HG02678 (cell line): ENCODE measurements around the gene NGEF.
"Not testable (repeated sequence)": the region's sequence is repeated elsewhere in the genome, so short reads cannot be mapped to it uniquely, and the experiment has no call there.

Source experiments
- ATAC-seq: cut with Tn5 transposase; IDR thresholded peaks from one replicate; pipeline ENCODE4 v1.9.1; 2021; ENCODE audit warnings: mild to moderate bottlenecking, moderate library complexity; ENCODE audit not compliant: unreplicated experiment

Gene NGEF

DNA sequence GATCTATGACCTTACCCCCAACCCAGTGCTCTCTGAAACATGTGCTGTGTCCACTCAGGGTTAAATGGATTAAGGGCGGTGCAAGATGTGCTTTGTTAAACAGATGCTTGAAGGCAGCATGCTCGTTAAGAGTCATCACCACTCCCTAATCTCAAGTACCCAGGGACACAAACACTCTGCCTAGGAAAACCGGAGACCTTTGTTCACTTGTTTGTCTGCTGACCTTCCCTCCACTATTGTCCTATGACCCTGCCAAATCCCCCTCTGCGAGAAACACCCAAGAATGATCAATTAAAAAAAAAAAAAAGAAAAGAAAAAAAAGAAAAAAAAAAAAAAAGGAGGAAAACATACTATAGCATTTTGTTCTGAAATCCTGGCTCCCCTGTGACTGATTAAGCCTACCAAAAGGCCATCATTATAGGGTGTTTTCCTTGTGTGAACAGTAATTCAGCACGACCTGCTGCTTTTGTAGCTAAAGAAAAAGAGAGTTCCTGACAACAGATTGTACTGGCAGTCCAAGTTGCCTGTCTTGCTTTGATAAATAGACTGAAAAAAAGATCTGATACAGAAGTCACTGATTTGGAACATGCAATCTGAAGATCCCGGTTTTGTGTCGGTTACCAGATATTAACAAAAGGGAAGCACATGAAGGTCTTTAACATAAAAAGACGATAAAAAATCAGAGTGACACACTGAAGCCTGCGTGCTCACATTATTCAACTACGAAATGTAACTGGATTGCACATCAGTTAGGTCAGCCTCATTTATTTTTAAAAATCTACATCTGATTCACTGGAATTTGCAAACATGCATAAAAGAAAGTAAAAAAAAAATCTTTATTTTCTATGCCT is 106.0 kb downstream of the NGEF start:
- ATAC-seq, result not testable (repeated sequence)

DNA sequence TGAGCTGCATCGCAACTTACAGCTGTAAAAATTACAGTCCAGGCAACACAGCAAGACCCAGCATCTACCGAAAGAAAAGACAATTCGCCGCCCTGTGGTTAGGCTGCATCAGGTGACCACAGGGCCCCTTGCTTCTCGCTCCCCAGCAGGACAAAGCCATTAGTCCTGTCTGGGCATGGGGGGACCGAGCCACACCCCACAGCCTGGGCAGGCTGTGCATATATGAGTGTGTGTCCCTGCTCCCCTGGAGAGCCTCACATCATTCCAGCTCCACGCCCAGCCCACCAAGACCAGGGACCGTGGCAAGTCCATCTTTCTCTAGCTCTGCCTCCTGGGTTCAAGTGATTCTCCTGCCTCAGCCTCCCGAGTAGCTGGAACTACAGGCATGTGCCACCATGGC is 109.1 kb downstream of the NGEF start:
- ATAC-seq, result no peak

DNA sequence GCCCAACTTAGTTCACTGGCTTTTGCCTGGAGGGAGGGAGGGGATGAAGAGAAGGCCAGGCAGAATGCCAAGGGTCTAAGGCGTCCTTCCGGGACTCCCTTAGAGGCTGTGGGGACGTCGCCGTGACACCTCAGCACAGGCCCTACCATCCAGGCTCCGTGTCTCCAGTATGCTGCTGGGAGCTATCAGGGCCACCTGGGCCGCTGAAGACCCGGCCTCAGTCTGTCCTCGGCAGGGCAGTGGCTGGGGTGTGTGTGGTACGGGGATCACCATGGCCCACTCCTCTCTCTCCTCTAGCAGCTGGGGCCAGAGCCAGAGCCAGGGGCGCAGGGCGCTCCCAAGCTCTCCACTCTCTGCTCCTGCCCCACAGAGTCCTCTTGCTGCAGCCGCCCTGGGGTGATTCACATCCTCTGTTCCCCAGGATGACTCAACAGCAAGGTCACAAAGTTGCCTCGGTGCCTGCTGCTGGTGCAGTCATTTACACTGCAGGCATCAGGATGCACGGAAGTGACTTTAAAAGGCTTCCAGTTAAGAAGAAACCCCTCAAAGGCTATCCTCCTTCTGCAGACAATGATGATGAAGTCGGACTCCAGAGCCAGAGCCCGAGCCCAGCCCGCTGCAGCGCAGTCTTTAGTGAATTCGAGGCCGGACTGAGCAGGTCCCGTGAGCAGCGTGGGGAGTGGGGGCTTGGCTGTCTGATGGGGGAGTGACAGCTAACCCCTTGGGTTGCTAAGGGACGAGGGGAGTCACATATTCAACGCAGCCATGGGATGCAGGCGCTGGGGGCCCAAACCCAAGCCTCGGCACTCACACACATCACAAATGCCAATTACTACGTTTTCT is 111.1 kb downstream of the NGEF start:
- ATAC-seq, result no peak

DNA sequence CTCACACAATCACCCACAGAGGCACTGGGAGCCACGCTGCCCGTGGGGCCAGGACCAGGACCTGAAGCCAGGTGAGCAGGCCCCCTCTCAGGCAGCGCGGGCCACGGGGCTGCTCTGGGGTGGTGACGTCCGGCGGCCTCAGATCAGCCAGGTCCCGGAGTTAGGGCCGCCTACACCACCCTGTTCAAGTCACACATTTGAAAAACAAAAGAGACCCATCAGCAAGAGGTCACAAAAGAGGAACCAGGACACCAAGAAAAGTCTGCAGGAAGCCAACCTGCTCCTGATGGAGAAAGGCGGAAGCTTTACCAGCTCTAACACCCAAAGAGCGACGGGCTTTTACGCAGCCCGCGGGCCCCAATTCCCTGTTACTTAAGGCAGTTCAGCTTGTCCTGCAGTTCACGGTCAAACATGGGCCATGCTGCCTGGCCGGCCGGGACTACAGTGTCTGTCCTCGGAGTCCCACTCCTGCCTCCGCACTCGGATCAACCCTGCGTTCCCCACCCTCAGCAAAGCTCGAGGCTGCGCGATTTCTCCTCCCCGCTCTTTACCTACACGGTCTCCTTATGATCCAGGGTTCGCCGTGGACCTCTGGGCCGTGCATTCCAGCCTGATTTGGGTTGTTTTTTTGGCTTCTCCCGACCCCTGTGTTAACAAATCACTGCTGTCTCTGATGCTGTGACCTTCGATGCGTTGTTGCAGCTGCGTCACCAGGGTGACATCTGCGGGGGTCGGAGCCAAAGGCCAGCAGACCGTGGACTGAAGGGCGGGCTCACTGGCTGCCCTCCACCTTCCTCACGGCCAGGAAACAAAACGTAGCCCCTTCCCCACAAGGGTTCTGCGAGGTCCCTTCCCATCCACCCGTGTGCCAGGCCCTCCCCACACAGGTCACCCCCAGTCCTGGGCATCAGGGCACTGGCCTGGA is 112.0 kb downstream of the NGEF start:
- ATAC-seq, result no peak

DNA sequence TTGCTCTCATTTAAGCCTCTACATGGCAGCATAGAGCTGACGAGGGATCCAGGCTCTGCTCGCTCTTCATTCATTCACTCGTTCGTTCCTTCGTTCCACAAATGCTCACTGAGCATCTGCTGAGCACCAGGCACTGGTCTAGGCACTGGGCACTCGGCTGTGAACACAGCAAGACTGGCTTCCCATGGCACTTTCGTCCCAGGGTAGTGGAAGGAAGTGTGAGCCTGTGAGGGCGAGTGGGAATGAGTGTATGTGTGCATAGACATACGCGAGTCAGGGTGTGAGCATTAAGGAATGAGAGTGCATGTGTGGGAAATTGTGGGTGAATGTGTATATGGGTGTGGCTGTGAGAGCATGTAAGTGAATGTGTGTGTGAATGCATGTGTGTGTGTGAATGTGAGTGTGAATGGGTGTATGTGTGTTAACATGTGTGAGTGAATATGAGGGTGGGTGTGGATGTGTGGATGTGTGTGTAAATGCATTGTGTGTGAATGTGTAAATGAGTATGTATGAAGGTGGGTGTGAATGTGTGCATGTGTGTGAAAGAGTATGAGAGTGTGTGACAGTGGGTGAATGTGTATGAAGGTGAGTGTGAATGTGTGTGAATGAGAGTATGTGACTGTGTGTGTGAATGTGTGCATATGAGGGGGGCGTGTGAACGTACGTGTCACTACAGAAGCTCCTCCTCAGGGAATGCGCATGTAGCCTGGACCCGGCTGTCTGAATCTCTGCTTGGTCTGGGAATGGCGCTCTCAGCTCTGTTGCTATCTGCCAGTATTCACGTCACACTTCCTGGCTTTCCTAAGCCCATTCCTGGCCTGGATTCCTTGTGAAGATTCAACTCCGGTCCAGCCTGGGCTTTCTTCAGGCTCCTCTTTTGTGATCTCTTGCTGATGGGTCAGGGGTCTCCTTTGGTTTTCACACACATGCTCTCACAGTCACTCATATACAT is 114.2 kb downstream of the NGEF start:
- no peak for ATAC-seq

DNA sequence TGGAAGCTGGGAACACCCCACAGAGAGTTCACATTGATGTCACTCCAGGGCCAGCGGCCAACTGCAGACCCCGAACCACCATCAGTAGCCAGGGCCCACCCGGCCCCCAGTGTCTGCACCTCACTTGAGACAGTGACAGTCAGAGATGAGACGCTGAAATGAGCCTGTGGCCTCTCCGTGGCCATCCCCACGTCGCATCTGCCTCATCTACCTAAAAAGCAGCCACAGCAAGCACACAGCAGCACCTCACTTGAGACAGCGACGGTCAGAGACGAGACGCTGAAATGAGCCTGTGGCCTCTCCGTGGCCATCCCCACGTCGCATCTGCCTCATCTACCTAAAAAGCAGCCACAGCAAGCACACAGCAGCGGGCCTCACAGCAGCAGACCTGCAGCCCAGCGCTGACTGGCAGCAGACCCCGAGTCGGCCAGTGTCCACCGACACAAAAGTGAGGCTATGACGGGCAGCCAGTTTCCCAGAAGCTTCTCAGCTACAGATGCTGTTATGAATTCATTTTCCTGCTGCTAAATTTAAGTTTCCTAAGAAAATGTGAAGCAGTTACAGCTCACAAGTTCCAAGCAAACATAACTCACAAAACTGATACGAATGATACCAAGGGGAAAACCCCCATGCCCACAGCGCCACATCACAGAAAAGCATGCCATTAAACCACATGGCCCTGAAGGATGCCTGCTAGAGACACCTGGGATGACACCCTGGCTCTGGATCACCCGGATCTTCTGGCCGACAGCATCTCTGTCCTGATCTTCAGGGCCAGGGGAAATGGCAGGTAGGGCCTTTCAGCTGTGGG is 115.3 kb downstream of the NGEF start:
- ATAC-seq, result no peak

DNA sequence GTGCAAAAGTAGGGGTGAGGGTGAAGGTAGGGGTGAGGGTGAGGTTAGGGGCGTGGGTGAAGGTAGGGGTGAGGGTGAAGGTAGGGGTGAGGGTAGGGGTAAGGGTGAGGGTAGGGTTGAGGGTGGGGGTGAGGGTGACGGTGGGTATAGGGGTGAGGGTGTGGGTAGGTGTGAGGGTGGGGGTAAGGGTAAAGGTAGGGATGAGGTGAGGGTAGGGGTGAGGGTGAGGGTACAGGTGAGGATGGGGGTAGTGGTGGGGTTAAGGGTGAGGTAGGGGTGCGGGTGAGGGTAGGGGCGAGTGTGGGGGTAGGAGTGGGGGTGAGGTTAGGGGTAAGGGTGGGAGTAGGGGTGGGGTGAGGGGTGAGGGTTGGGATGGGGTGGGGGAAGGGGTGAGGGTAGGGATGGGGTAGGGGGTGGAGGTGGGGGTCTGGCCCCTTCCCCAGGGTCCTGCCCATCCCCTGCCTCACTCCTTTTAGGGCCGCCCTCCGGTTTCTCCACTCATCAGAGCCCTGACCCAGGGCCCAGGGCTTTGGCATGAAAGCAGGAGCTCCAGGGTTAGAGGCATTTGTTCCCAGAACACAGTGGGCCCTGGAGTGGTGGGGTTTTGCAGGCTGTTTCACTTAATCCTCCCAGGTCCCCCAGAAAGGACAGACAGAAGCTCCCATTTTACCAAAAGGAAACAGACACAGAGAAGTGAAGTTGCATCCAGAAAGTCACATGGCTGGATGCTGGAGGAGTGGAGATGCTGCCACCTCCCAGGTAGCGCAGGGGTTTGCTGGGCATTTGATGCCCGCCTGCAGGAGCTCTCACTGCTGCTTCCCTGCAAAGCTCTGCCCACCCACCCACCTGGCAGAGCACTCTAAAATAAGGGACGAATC is 116.1 kb downstream of the NGEF start:
- no peak for ATAC-seq

DNA sequence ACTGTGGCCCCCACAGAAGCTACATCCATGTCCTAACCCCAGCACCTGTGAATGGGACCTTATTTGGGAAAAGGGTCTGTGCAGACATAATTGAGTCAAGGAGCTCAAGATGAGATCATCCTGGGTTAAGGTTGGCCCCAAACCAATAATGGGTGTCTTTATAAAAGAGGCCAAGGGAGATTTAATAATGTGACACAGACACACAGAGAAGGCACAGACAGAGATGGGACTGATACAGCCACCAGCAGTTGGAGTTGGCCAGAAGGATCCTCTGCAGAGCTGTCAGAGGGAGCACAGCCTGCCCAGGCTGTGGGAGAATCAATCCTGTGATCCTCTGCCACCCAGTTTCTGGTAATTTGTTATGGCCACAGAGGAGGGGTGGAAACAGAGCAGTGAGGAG is 116.9 kb downstream of the NGEF start:
- ATAC-seq, result no peak

DNA sequence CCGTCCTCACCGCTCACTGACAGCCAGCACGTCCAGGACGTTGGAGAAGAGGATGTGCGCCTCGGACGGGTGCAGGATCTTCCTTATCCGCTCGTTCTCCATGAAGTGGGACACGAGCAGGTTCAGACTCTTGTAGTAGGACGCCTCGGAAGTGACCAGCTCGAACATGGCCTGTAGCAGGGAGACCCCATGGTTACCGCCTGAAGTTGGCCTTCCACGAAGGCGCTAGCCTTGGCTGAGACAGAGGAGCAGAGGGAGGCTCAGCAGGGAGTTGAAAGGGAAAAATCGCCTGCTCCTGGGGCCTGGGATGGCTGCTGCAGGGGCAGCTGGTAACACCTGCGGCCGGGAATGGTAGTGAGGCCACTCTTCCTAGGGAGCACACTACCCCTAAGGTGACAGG is 118.3 kb downstream of the NGEF start:
- no peak for ATAC-seq

DNA sequence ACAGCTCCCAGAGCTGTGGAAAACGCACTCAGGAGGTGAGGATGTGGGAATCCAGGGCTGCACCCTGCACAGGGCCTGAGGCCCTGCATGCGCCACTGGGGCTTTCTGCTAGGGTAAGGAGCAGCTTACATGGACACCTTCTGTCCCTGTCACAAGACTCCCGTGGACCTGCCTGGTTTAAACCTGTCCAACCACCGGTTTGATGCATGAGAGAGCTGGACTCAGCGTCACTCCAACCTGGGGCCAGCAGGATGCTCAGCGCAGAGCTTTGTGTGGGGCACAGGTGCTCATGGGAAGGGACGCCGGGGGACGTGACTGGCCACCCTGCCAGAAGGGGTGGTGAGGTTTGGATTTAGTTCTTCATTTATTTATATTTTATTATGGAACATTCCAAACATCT is 118.8 kb downstream of the NGEF start:
- ATAC-seq, result no peak

DNA sequence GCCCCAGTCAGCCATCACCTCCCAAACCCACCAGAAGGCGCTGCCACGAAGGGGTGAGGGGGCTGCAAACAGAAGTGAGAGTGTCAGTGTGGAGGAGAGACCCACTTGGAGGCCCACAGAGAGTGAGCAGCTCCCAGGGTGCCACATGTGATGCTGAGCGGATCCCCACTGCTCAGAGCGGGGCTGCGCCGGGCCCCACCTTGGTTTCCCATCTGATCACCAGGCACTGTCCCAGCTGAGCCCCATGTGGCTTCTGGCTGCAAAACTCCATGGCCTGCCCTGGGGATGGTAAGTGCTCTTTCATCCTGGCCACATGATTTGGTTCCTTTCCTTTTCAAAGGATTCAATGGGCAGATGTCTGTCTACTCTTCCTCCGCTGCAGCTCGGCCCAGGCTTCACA is 119.2 kb downstream of the NGEF start:
- ATAC-seq, result no peak

DNA sequence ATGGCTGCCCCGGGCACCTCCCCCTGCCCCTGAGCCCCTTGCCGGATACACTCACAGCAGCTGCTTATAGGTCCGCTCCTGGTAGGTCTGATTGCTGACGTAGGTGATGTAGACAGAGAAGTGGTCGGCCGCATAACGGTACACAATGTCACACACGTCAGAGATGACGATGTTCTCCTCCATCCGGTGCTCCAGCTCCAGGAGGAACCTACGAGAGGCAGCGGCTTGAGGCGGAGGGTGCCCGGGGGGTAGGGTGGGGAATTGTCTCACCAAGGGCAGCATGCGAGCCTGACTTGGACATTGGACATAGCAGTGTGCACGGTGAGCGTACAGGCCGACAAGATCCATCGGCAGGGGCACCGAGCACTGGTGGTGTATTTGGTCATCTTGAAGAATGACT is 120.2 kb downstream of the NGEF start:
- ATAC-seq, result no peak

DNA sequence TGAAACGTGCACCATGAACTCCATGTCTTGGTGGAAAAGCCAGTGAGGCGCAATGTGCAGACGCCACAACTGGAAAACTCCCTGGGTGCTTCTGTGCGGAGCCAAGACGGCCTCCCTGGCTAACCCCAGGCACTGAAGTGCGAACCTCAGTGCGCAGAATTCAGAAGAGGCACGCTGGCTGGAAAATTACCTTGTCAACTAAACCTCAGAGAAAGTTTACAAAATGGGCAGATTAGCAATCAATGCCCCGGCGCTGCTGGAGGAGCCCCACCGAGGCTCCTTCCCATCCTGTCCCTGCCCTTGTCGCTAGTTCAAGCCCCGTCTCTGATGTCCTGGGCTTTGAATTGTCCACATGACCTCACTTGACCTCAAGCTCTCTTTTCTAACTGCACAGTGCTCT is 120.8 kb downstream of the NGEF start:
- ATAC-seq, result no peak

DNA sequence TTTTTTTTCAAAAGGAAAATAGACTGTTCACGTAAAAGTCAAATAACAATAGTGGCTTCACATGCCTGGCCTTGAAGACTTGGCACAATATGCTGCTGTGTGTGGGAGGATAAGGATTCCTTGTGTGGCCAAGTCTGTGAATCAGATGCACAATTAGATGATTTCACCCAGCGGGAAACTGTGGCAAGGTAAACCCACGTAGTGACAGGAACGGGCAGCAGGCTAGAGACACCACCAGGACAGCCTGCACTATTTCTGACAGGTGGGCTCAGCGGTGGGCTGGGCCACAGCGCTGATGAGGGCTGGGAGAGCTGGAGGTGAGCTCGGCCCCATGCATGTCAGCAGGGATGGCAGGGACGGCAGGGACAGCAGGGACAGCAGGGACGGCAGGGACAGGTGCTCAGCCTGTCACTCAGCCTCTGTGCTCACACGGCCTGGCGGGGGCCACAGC is 121.4 kb downstream of the NGEF start:
- ATAC-seq, result no peak

DNA sequence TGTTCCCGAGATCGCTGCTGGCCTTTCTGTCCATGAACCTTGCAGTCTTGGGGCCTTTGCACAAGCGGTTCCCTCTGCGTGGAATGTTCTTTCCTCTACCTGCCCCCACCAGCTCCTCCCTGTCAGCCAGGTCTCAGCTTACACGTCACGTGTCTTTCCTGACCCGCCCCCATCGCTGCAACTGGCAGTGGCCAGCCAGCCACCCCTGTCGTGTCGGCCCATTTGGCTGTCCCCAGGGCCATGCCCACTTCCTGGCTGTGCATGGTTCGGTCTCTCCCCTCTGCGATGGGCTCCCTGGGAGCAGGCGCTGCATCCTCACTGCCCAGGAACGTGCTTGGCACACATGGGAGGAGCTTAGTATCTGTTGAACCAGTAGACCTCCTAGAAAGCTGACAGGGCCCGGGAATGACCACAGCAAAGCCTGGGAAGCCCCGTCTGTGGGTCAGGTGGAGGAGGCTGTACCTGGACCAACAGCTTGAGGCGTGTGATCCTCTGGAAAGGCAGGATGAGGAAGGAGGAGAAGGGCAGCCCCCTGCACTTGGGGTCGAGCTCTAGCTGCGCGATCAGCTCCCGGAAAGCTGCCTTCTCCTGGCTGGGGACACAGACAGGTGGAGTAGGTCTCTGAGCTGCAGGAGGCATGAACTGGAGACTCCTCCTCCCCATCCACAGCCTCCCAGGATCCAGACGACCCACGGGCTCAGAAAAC is 122.0 kb downstream of the NGEF start:
- no peak for ATAC-seq

DNA sequence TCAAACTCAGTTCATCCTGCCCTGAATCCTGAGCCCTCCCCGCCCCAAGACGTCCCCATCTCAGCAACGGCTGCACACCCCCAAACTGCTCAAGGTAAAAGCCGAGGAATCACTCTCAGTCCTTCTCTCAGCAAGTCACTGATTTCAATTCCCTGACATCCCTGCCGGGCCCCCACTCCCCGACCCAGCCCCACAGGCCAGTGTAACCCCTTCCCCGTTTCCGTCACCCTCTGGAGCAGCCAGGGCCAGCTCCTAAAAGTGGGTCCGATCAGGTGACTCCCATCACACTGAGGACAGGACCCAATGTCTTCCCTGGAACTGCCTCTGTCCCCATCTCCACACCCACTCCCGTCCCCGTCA is 122.5 kb downstream of the NGEF start:
- no peak for ATAC-seq

DNA sequence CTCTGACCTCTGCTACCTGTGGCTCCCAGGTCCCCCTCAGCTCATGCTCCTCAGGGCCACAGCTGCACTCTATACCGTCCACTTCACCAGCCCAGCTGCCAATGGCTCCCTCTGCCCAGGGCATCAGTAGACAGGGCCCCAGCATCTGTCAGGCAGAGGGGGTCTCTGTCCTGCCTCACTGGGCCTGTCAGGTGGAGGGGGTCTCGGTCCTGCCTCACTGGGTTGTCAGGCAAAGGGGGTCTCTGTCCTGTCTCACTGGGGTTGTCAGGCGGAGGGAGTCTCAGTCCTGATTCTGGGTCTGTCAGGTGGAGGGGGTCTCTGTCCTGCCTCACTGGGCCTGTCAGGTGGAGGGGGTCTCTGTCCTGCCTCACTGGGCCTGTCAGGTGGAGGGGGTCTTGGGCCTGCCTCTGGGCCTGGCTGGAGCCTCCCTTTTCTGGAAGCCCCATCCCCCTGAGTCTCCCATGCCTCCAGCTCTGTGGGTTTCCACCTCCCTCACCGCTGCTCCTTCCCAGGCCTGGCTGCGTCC is 123.1 kb downstream of the NGEF start:
- no peak for ATAC-seq
